ENCODE data around the gene BDH1. TPM values are rescaled to one million over a fixed set of nuclear protein-coding genes. Genes with fewer than 3 reads are reported as not detected.

The BDH1 gene
- total and polyA plus RNA-seq, 2 of the 13 experiments (the other 11 are each of a cell fraction or from before 2014, with no cell fraction given): 21.2 to 71.9 TPM

- TF ChIP-seq REPIN1 (CRISPR knock-in tag; IDR thresholded peaks at IDR 0.05; ENCODE audit: borderline replicate concordance, low read depth) (peak; percentile 87; the same call in 1 of the 2 replicates), HNRNPL (IDR thresholded peaks at IDR 0.05; ENCODE audit: low read depth, low read length) (peak; percentile 98), POLR2A (IDR thresholded peaks at IDR 0.05; ENCODE audit: insufficient read depth in 1 of 2, low read depth in 2 of 2, low read length in 2 of 2) (peak; percentile 71 to 78; a peak in 3 of 4 replicates), ZNF7 (CRISPR knock-in tag; IDR thresholded peaks at IDR 0.05) (no peak), ADNP (CRISPR knock-in tag; IDR thresholded peaks at IDR 0.05) (no peak), HNF1A (IDR thresholded peaks at IDR 0.05; ENCODE audit: low read depth) (peak; percentile 68), HNF1A (CRISPR knock-in tag; IDR thresholded peaks at IDR 0.05; ENCODE audit: borderline replicate concordance) (peak; percentile 92), SMAD1 (CRISPR knock-in tag; IDR thresholded peaks at IDR 0.05; ENCODE audit: borderline replicate concordance, low read depth) (no peak), PLRG1 (conservative IDR thresholded peaks at IDR 0.05) (no peak), POLR2AphosphoS2 (IDR thresholded peaks at IDR 0.05; ENCODE audit: low read depth, low read length) (no peak), CEBPG (CRISPR knock-in tag; IDR thresholded peaks at IDR 0.05) (no peak), RFXANK (CRISPR knock-in tag; IDR thresholded peaks at IDR 0.05) (no peak), ZNF574 (CRISPR knock-in tag; IDR thresholded peaks at IDR 0.05) (peak; percentile 76), GPBP1L1 (CRISPR knock-in tag; IDR thresholded peaks at IDR 0.05) (no peak), THAP9 (CRISPR knock-in tag; IDR thresholded peaks at IDR 0.05; ENCODE audit: borderline replicate concordance) (peak; percentile 37; the same call in 1 of the 2 replicates), MAFF (IDR thresholded peaks at IDR 0.05; ENCODE audit: low read depth, low read length) (no peak), TP53 (CRISPR knock-in tag; conservative IDR thresholded peaks at IDR 0.05) (0 out of 2 replicates have a peak, but pooled peaks have one; percentile 17), BRCA1 (CRISPR knock-in tag; IDR thresholded peaks at IDR 0.05) (no peak), ZNF10 (CRISPR knock-in tag; IDR thresholded peaks at IDR 0.05; ENCODE audit: borderline replicate concordance, low read depth) (no peak), ZNF660 (CRISPR knock-in tag; IDR thresholded peaks at IDR 0.05; ENCODE audit: borderline replicate concordance, low read depth) (no peak)
These were observed 34.7 kb upstream of the BDH1 start (continued) for GRCh38 chr3:197590313-197590962.
